Fibroblast of lung (primary cell): Measurements from ENCODE around the gene TENT5C. TPM values are rescaled to one million over a fixed set of nuclear protein-coding genes. Genes with fewer than 3 reads are reported as not detected.

Experiments
- DNase-seq, 2 donors: peaks; one replicate each; pipeline versions ENCODE4 v3.0.0 to v3.0.0-alpha.2; 2010; ENCODE audit warnings: low read depth in 2 of 2
- H2AFZ ChIP-seq: 2 replicates; pipeline ENCODE4 v1.5.1; 2012; ENCODE audit warnings: low read length, control low read depth, inconsistent platforms
- H3K27ac ChIP-seq: 2 replicates; pipeline ENCODE4 v1.5.1; 2011; ENCODE audit warnings: low read length, control low read depth; ENCODE audit not compliant: insufficient read depth
- H3K27me3 ChIP-seq: 2 replicates; pipeline ENCODE4 v1.5.1; 2011; ENCODE audit warnings: mild to moderate bottlenecking, low read length; ENCODE audit not compliant: control insufficient read depth, insufficient read depth
- H3K36me3 ChIP-seq: 2 replicates; pipeline ENCODE4 v1.5.1; 2011; ENCODE audit warnings: low read length; ENCODE audit not compliant: control insufficient read depth, insufficient read depth
- H3K4me1 ChIP-seq: 2 replicates; pipeline ENCODE4 v1.5.1; 2011; ENCODE audit warnings: low read length; ENCODE audit not compliant: control insufficient read depth, insufficient read depth; ENCODE audit errors: extremely low read depth
- H3K4me2 ChIP-seq: 2 replicates; pipeline ENCODE4 v1.5.1; 2011; ENCODE audit warnings: low read length, control low read depth; ENCODE audit not compliant: insufficient read depth; ENCODE audit errors: extremely low read depth
- H3K4me3 ChIP-seq, 4 experiments: fragments of 200-600 bp in 1 of 4; sonication (generic) in 1 of 4; replicated peaks in 1 of 4; 2 replicates each; pipeline ENCODE4 v1.5.1; 2011 to 2016; ENCODE audit warnings: low read length in 4 of 4, low read depth in 3 of 4, mild to moderate bottlenecking in 3 of 4, control low read depth in 2 of 4, inconsistent platforms in 1 of 4, mixed read lengths in 1 of 4; ENCODE audit not compliant: insufficient read depth in 1 of 4; ENCODE audit errors: control extremely low read depth in 1 of 4
- H3K79me2 ChIP-seq: 2 replicates; pipeline ENCODE4 v1.5.1; 2012; ENCODE audit warnings: mild to moderate bottlenecking, low read length, inconsistent platforms; ENCODE audit not compliant: control insufficient read depth, insufficient read depth
- H3K9ac ChIP-seq: 2 replicates; pipeline ENCODE4 v1.5.1; 2011; ENCODE audit warnings: mild to moderate bottlenecking, low read length, control low read depth; ENCODE audit not compliant: insufficient read depth
- H3K9me3 ChIP-seq: 2 replicates; pipeline ENCODE4 v1.5.1; 2012; ENCODE audit warnings: low read depth, low read length; ENCODE audit not compliant: control insufficient read depth, insufficient read depth
- H4K20me1 ChIP-seq: 2 replicates; pipeline ENCODE4 v1.5.1; 2011; ENCODE audit warnings: low read length; ENCODE audit not compliant: control insufficient read depth, insufficient read depth; ENCODE audit errors: extremely low read depth
- EZH2 ChIP-seq: IDR thresholded peaks from 2 replicates; pipeline ENCODE4 v1.5.1; 2012; ENCODE audit warnings: low read length, control low read depth, mild to moderate bottlenecking; ENCODE audit errors: missing control alignments
- polyA plus RNA-seq, 2 donors: library from polyadenylated mRNA; depleted of rRNA in 1 of 2; stranded (reverse) in 1 of 2; unstranded in 1 of 2; fragments of >200 nt; gene quantifications; 2 replicates each; pipeline ENCODE4 v1.2.1, GENCODE V29; 2011 to 2012; ENCODE audit warnings: missing spikeins in 1 of 2
- total RNA-seq: library from RNA; depleted of rRNA; stranded (reverse); fragments of >200 nt; gene quantifications from 2 replicates; pipeline ENCODE4 v1.2.1, GENCODE V29; 2014
- TF ChIP-seq, protein P1 (sequence below), 2 donors: IDR thresholded peaks in 1 of 2; conservative IDR thresholded peaks in 1 of 2; 1 replicate in 1 of 2; 2 replicates in 1 of 2; pipeline ENCODE4 v1.5.1; 2011 to 2012; ENCODE audit warnings: low read length in 2 of 2, control low read depth in 1 of 2, inconsistent platforms in 1 of 2, low read depth in 1 of 2, mild to moderate bottlenecking in 1 of 2

TENT5C gene
- total and polyA plus RNA-seq, 2 donors (not counting 1 experiment from before 2014, with no cell fraction given) = 4.2 to 8.1 TPM

DNA sequence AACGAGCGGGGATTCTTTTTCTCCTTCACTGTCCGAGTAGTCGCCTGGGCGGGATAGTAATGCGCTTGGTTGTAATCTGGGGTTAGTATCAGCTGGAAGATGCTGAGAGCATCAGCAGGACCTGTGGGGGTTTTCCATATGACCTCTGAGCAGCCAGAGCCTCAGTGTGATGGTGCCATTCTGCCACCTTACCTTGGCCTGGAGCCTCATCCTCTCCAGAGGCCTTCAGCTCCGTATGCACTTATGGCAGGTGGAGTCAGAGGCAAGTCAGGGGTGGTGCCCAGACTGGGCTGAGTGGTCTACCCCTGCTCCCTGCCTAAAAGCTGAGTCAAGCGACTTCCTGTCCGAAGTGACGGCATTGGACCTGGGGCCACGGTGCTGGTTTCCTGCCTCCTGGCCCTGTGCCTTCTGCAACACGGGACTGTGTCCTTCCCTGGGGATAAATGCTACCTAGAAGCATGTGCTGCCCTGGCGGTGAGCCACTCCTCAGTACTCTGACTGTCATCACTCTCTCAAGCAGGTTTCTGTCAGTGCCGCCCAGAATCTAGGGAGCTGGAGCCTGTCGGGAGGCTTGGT is 24.7 kb downstream of the TENT5C start:
- Histone ChIP-seq H3K27ac (no peak overlapping the region), H3K36me3 (no peaks in the 10 kb centered on the region), H2AFZ (no peak overlapping the region), H3K9me3 (no peaks in the 10 kb centered on the region), H3K4me1 (no peaks in the 10 kb centered on the region), H4K20me1 (no peaks in the 10 kb centered on the region), H3K79me2 (no peaks in the 10 kb centered on the region), H3K4me3 (no peak overlapping the region), H3K27me3 (peaks cover 2% of the 10 kb centered on the region), H3K4me2 (no peak overlapping the region), H3K9ac (no peak overlapping the region)
- TF ChIP-seq EZH2 = no peak
- TF ChIP-seq, protein P1, sequence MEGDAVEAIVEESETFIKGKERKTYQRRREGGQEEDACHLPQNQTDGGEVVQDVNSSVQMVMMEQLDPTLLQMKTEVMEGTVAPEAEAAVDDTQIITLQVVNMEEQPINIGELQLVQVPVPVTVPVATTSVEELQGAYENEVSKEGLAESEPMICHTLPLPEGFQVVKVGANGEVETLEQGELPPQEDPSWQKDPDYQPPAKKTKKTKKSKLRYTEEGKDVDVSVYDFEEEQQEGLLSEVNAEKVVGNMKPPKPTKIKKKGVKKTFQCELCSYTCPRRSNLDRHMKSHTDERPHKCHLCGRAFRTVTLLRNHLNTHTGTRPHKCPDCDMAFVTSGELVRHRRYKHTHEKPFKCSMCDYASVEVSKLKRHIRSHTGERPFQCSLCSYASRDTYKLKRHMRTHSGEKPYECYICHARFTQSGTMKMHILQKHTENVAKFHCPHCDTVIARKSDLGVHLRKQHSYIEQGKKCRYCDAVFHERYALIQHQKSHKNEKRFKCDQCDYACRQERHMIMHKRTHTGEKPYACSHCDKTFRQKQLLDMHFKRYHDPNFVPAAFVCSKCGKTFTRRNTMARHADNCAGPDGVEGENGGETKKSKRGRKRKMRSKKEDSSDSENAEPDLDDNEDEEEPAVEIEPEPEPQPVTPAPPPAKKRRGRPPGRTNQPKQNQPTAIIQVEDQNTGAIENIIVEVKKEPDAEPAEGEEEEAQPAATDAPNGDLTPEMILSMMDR (conservative IDR thresholded peaks at IDR 0.05 in 1 of 2, IDR thresholded peaks at IDR 0.05 in 1 of 2; ENCODE audit: low read depth in 1 of 2, low read length in 2 of 2) = no peak
- no peak for DNase-seq

DNA sequence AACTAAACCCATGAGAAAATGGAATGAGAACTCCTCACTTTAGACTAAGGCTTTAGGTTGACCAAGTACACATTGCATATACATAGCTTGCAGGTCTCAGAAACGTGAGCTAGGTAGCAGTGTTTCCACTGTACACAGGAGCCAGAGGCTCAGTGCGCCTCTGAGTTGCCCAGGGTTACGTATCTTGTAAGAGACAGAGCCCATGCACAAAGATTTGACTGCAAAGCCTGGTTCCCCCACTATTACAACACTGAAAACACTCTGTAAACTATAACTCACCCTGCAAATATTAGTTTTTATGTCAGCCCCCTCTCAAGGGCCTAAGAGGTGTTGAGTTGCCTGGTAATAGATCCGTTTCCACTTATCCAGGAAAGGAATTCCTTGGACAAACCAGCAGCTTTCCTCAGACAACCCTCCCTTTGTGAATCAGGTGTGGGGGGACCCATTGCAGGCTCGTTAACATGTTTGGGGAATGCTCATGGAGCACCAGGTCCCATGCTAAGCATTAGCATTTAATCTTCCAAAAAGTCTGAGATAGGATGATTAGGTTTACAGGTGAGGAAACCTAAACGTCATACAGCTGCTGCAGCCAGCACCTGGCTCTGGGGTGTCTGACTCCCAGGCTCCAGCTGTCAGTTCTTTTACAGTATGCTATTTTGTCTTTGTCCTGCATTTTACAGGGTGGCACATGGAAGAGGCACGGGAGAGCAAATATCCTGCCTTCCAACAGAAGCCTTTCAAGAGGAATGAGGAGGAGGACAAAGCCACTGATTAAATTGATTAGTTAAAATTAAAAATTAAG is 25.7 kb downstream of the TENT5C start:
- TF ChIP-seq EZH2 = no peak
- TF ChIP-seq, protein P1 (conservative IDR thresholded peaks at IDR 0.05 in 1 of 2, IDR thresholded peaks at IDR 0.05 in 1 of 2; ENCODE audit: low read depth in 1 of 2, low read length in 2 of 2) = no peak
- Histone ChIP-seq H3K9ac (no peak overlapping the region), H3K4me1 (no peaks in the 10 kb centered on the region), H3K4me2 (no peak overlapping the region), H3K36me3 (no peaks in the 10 kb centered on the region), H3K9me3 (no peaks in the 10 kb centered on the region), H3K27ac (no peak overlapping the region), H4K20me1 (no peaks in the 10 kb centered on the region), H2AFZ (no peak overlapping the region), H3K79me2 (no peaks in the 10 kb centered on the region), H3K4me3 (no peak overlapping the region), H3K27me3 (peaks cover 2% of the 10 kb centered on the region)
- DNase-seq = no peak

DNA sequence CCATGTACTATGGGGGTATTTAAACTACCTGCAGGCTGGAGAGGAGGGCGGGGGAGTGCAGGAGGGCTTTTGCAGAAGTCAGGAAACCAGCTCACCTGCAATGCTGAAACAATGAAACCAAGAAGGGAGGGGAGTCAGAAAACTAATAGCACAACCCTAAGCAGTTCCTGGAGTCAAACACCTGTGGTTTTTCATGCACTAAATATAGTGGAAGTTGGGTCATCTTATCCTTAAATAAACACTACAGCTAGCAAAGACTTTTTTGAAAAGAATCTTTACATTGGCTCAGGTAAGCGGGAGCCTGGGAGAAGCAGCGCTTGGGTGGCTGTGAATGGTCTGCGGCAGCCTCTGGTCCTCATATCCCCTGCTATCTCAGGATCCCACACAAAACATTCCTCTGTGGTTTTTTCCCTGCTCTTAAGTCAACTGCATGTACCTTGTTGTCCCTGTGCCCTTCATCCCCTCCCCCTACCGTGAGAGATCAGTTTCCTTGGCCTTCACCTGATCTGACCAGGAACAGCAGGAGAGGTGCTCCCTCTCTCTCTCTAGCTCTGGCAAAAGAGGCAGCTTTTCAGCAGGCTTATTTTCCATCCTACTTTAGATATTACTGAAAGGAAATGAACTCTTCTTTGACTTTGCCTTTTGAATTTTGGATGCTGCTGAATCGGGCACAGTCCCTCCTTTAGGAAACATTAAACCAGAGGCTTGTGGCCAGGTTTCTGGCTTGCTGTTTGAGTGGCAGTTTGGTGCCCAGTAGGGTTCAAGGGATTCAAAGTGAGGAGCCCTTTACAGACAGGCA is 26.6 kb downstream of the TENT5C start:
- Histone ChIP-seq H3K4me3 (no peak overlapping the region), H3K4me1 (no peaks in the 10 kb centered on the region), H3K27ac (no peak overlapping the region), H3K4me2 (no peak overlapping the region), H3K9me3 (no peaks in the 10 kb centered on the region), H3K79me2 (no peaks in the 10 kb centered on the region), H2AFZ (no peak overlapping the region), H4K20me1 (no peaks in the 10 kb centered on the region), H3K27me3 (peaks cover 2% of the 10 kb centered on the region), H3K36me3 (no peaks in the 10 kb centered on the region), H3K9ac (no peak overlapping the region)
- TF ChIP-seq, protein P1 (conservative IDR thresholded peaks at IDR 0.05 in 1 of 2, IDR thresholded peaks at IDR 0.05 in 1 of 2; ENCODE audit: low read depth in 1 of 2, low read length in 2 of 2) = no peak
- no peak for TF ChIP-seq EZH2
- DNase-seq = no peak
